Measurements from ENCODE around the gene MDFI. TPM values are rescaled to one million over a fixed set of nuclear protein-coding genes. Genes with fewer than 3 reads are reported as not detected.
A peak's percentile ranks its signal among the peaks of the same experiment; 100 is the strongest.

MDFI gene
- total RNA-seq, 1 donor from 2014 or later, result not detected

- Mint-ChIP-seq H3K27ac (peak overlapping the region; percentile 62), H3K4me1 (peaks cover 87% of the 10 kb centered on the region), H3K36me3 (ENCODE audit: low read depth) (peaks cover 61% of the 10 kb centered on the region), H3K4me3 (no peak overlapping the region), H3K27me3 (no peaks in the 10 kb centered on the region), H3K9me3 (no peaks in the 10 kb centered on the region)
- no peak for TF ChIP-seq CTCF (IDR thresholded peaks at IDR 0.05)
- ATAC-seq (ENCODE audit: low read depth) (no peak), DNase-seq (no peak)
- POLR2A ChIA-PET, result interaction anchor here (0.6 to 29.1 kb wide), 2 partner anchors 17 to 35 kb away, joined by 7 to 1669 read pairs; partner anchors contain the start of gene TFEB
- CTCF ChIA-PET, result interaction anchor here (1.6 kb wide), 1 partner anchor 15 kb away, joined by 3 read pairs; no protein-coding TSS in a partner anchor
- intact Hi-C loops (cut with micrococcal nuclease), result loop anchor here (2.0 to 5.0 kb wide), 2 partner anchors 15 to 34 kb away; no protein-coding TSS in a partner anchor
Observed at GRCh38 chr6:41697861-41698781, 59.9 kb downstream of the MDFI start.

GRCh38 chr6:41699063-41699462, 60.8 kb downstream of the MDFI start:
- ATAC-seq (ENCODE audit: low read depth), result no peak
- intact Hi-C loops (cut with micrococcal nuclease), result loop anchor here (5.0 kb wide), 1 partner anchor 33 kb away; no protein-coding TSS in a partner anchor

GRCh38 chr6:41700463-41701347, 62.4 kb downstream of the MDFI start:
- H3K4me1 Mint-ChIP-seq, result peaks cover 89% of the 10 kb centered on the region
- CTCF ChIA-PET, result interaction anchor here (0.6 to 1.5 kb wide), 3 partner anchors 16 to 33 kb away, joined by 3 to 5 read pairs (median 4); no protein-coding TSS in a partner anchor

More at GRCh38 chr6:41699063-41699462, 60.8 kb downstream of the MDFI start:
- Mint-ChIP-seq H3K27ac (peak overlapping the region; percentile 30), H3K4me1 (peaks cover 88% of the 10 kb centered on the region), H3K9me3 (no peaks in the 10 kb centered on the region), H3K36me3 (ENCODE audit: low read depth) (peaks cover 67% of the 10 kb centered on the region), H3K4me3 (no peak overlapping the region), H3K27me3 (no peaks in the 10 kb centered on the region)
- no peak for DNase-seq
- TF ChIP-seq CTCF (IDR thresholded peaks at IDR 0.05), result no peak
- CTCF ChIA-PET, result interaction anchor here (1.2 to 1.5 kb wide), 3 partner anchors 14 to 36 kb away, joined by 3 to 5 read pairs (median 3); no protein-coding TSS in a partner anchor
- POLR2A ChIA-PET, result interaction anchor here (11.1 to 29.1 kb wide), 2 partner anchors 21 to 34 kb away, joined by 551 to 1669 read pairs; partner anchors contain the start of gene TFEB

More at GRCh38 chr6:41700463-41701347, 62.4 kb downstream of the MDFI start:
- no peaks in the 10 kb centered on the region for H3K9me3 Mint-ChIP-seq
- no peaks in the 10 kb centered on the region for H3K27me3 Mint-ChIP-seq
- peak overlapping the region; percentile 50 for H3K4me3 Mint-ChIP-seq
- intact Hi-C loops (cut with micrococcal nuclease), result loop anchor here (10.0 kb wide), 2 partner anchors 344 to 514 kb away; partner anchors contain the start of gene MRPS10
- peak overlapping the region; percentile 87 for H3K27ac Mint-ChIP-seq
- DNase-seq (no peak), ATAC-seq (ENCODE audit: low read depth) (no peak)
- POLR2A ChIA-PET, result interaction anchor here (0.6 to 29.1 kb wide), 5 partner anchors 9 to 344 kb away, joined by 3 to 1669 read pairs (median 6); partner anchors contain the start of gene TFEB
- no peak for TF ChIP-seq CTCF (IDR thresholded peaks at IDR 0.05)
- H3K36me3 Mint-ChIP-seq (ENCODE audit: low read depth), result peaks cover 73% of the 10 kb centered on the region

All from activated B cell treated with CpG ODN at 0.5 μM for 24 hours (primary cell).